Urothelium cell line (cell line): ENCODE results near the gene RNASEH1.
A peak's percentile ranks its signal among the peaks of the same experiment; 100 is the strongest.

Experiments
- DNase-seq: peaks from one replicate; pipeline ENCODE4 v3.0.0; 2011; ENCODE audit warnings: low spot score, mixed read lengths
- FAIRE-seq: peaks from 2 replicates; lab custom pipeline; 2011; peaks lifted over from hg19 to GRCh38; lab: Jason Lieb, UNC

RNASEH1 gene

GRCh38 chr2:3558205-3559014 is at the start of gene RNASEH1:
RNASEH1 (minus strand) TSS chr2:3558333; CDS start chr2:3558260, 73 bp downstream.
- DNase-seq (peak; percentile 97), FAIRE-seq (no peak)

GRCh38 chr2:3606370-3607201 is 48.5 kb upstream of the RNASEH1 start:
- FAIRE-seq (no peak), DNase-seq (no peak)

GRCh38 chr2:3606028-3606369 is 47.9 kb upstream of the RNASEH1 start:
- no peak for FAIRE-seq
- DNase-seq = no peak

GRCh38 chr2:3604991-3605961 is 47.1 kb upstream of the RNASEH1 start:
- FAIRE-seq (peak; percentile 27), DNase-seq (peak; percentile 47)

GRCh38 chr2:3604207-3604877 is 46.2 kb upstream of the RNASEH1 start:
- FAIRE-seq = no peak
- DNase-seq = no peak

- no peak for FAIRE-seq
- DNase-seq = no peak
Measured at GRCh38 chr2:3603536-3604206, 45.5 kb upstream of the RNASEH1 start.

GRCh38 chr2:3602553-3603339 is 44.6 kb upstream of the RNASEH1 start:
- FAIRE-seq = no peak

GRCh38 chr2:3601561-3602271 is 43.6 kb upstream of the RNASEH1 start:
- FAIRE-seq (no peak), DNase-seq (no peak)

More at GRCh38 chr2:3602553-3603339, 44.6 kb upstream of the RNASEH1 start:
- DNase-seq = no peak

GRCh38 chr2:3600256-3600855 is 42.2 kb upstream of the RNASEH1 start:
- DNase-seq = no peak
- no peak for FAIRE-seq

GRCh38 chr2:3598912-3599854 is 41.0 kb upstream of the RNASEH1 start:
- no peak for FAIRE-seq
- no peak for DNase-seq

GRCh38 chr2:3598197-3598910 is 40.2 kb upstream of the RNASEH1 start:
- no peak for FAIRE-seq
- DNase-seq = no peak

- FAIRE-seq = no peak
- no peak for DNase-seq
Measured at GRCh38 chr2:3597567-3597966, 39.4 kb upstream of the RNASEH1 start.

- DNase-seq (no peak), FAIRE-seq (no peak)
Measured at GRCh38 chr2:3596901-3597417, 38.8 kb upstream of the RNASEH1 start.

- no peak for FAIRE-seq
- DNase-seq = no peak
Measured at GRCh38 chr2:3595985-3596384, 37.9 kb upstream of the RNASEH1 start.

GRCh38 chr2:3595404-3595803 is 37.3 kb upstream of the RNASEH1 start:
- no peak for DNase-seq
- FAIRE-seq = no peak
